GM23248 (cell line): ENCODE results near the gene ROCK2. TPM values are rescaled to one million over a fixed set of nuclear protein-coding genes. Genes with fewer than 3 reads are reported as not detected.

Experiments used
- DNase-seq: peaks from one replicate; pipeline ENCODE4 v3.0.0-alpha.2; 2015
- H2AFZ ChIP-seq: fragments of 200-600 bp; sonication (generic); 2 replicates; pipeline ENCODE4 v1.6.1; 2016; ENCODE audit warnings: antibody characterized with exemption
- H3F3A ChIP-seq: fragments of 200-600 bp; sonication (generic); 2 replicates; pipeline ENCODE4 v1.6.1; 2016; ENCODE audit warnings: mild to moderate bottlenecking, antibody characterized with exemption, mixed run types; ENCODE audit not compliant: insufficient read depth
- H3K27ac ChIP-seq: fragments of 200-600 bp; sonication (generic); 2 replicates; pipeline ENCODE4 v1.5.1; 2016; ENCODE audit warnings: mild to moderate bottlenecking
- H3K27me3 ChIP-seq: fragments of 200-600 bp; sonication (generic); replicated peaks from 2 replicates; pipeline ENCODE4 v1.6.1; 2016; ENCODE audit warnings: mild to moderate bottlenecking; ENCODE audit not compliant: insufficient read depth
- H3K36me3 ChIP-seq: fragments of 200-600 bp; sonication (generic); 2 replicates; pipeline ENCODE4 v1.6.1; 2016; ENCODE audit warnings: low read depth, mild to moderate bottlenecking
- H3K4me1 ChIP-seq: fragments of 200-600 bp; sonication (generic); 2 replicates; pipeline ENCODE4 v1.6.1; 2016; ENCODE audit warnings: mild to moderate bottlenecking; ENCODE audit not compliant: insufficient read depth
- H3K4me2 ChIP-seq: fragments of 200-600 bp; sonication (generic); one replicate; pipeline ENCODE4 v1.6.1; 2016; ENCODE audit warnings: mild to moderate bottlenecking; ENCODE audit not compliant: unreplicated experiment
- H3K4me3 ChIP-seq: fragments of 200-600 bp; sonication (generic); 2 replicates; pipeline ENCODE4 v1.5.1; 2016; ENCODE audit warnings: mild to moderate bottlenecking
- H3K79me2 ChIP-seq: fragments of 200-600 bp; sonication (generic); 2 replicates; pipeline ENCODE4 v1.6.1; 2016; ENCODE audit warnings: mild to moderate bottlenecking; ENCODE audit not compliant: insufficient read depth
- H3K9ac ChIP-seq: fragments of 200-600 bp; sonication (generic); 2 replicates; pipeline ENCODE4 v1.6.1; 2016; ENCODE audit warnings: mild to moderate bottlenecking
- H3K9me2 ChIP-seq: fragments of 200-600 bp; sonication (generic); 2 replicates; pipeline ENCODE4 v1.6.1; 2016; ENCODE audit warnings: mixed run types, mild to moderate bottlenecking, moderate library complexity; ENCODE audit not compliant: insufficient read depth
- H3K9me3 ChIP-seq: fragments of 200-600 bp; sonication (generic); one replicate; pipeline ENCODE4 v1.6.1; 2017; ENCODE audit warnings: low read depth
- H4K20me1 ChIP-seq: fragments of 200-600 bp; sonication (generic); 2 replicates; pipeline ENCODE4 v1.6.0; 2016; ENCODE audit not compliant: insufficient read depth
- EZH2 ChIP-seq: fragments of 200-600 bp; sonication (generic); IDR thresholded peaks from 2 replicates; pipeline ENCODE4 v1.6.1; 2018; ENCODE audit warnings: antibody characterized with exemption, mild to moderate bottlenecking; ENCODE audit not compliant: insufficient read depth, poor library complexity, severe bottlenecking
- EZH2phosphoT487 ChIP-seq: fragments of 200-600 bp; sonication (generic); IDR thresholded peaks from 2 replicates; pipeline ENCODE4 v1.6.1; 2018; ENCODE audit warnings: antibody characterized with exemption, moderate library complexity, mild to moderate bottlenecking, low read depth; ENCODE audit not compliant: insufficient read depth
- WGBS, 2 experiments: methylation state at CpG; one replicate each; pipeline ENCODE4 v1.1.6; 2015 to 2017; ENCODE audit warnings: low lambda C conversion rate in 2 of 2, low coverage in 1 of 2; ENCODE audit errors: missing lambda C conversion rate in 2 of 2; 5-methylcytosine and 5-hydroxymethylcytosine counted together
- in situ Hi-C: fragments of 300-500 bp; cut with MboI; formaldehyde crosslinking; loops from 2 replicates; pipeline ENCODE4 v1.15.0; 2020
- polyA plus RNA-seq: library from polyadenylated mRNA; unstranded; fragments of >200 nt; fragmentation: Nextera tagmentation; extraction: Ambion mirVana; gene quantifications from 2 replicates; pipeline ENCODE4 v1.2.1, GENCODE V29; 2016
- total RNA-seq: library from RNA; depleted of rRNA; stranded (reverse); fragments of >200 nt; shearing (Covaris generic); gene quantifications from 2 replicates; pipeline ENCODE4 v1.2.3, GENCODE V29; 2014

Gene ROCK2
- total and polyA plus RNA-seq, 2 experiments from 2014 or later = 19.9 to 38.3 TPM

DNA sequence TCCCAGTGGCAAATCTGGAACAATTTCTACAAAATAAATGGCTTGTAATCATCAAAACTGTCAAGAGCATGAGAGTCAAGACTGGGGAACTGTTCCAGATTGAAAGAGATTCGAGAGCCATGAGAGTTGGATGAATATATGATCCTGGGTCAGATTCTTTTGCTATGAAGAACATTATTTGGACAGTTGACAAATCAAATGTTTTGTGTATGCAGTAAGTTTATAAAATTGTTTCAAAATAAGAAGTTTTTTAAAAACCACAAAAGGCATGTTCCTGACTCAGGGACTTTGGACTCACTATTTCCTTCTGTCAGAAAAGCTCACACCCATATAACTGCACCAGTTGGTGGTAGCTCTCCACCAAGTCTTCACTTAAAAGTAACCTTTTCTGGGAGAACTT, 38.5 kb downstream of the ROCK2 start:
- H3K9me3 ChIP-seq = no peaks in the 10 kb centered on the region
- H3K4me3 ChIP-seq = 0 out of 2 replicates have a peak overlapping the region, but pooled peaks have one; percentile 24
- H3K27me3 ChIP-seq = no peaks in the 10 kb centered on the region
- H3K27ac ChIP-seq = peak overlapping the region; percentile 87
- in situ Hi-C loops = no loop called here
- no peaks in the 10 kb centered on the region for H3K9me2 ChIP-seq
- no peak for TF ChIP-seq EZH2
- no peak for TF ChIP-seq EZH2phosphoT487
- no peaks in the 10 kb centered on the region for H3K36me3 ChIP-seq
- H3F3A ChIP-seq = peaks cover 17% of the 10 kb centered on the region
- H3K4me2 ChIP-seq = peak overlapping the region; percentile 74
- H2AFZ ChIP-seq = no peak overlapping the region
- H4K20me1 ChIP-seq = peaks cover 11% of the 10 kb centered on the region; the same call in 1 of the 2 replicates
- H3K4me1 ChIP-seq = peaks cover 35% of the 10 kb centered on the region
- H3K9ac ChIP-seq = peak overlapping the region; percentile 64
- H3K79me2 ChIP-seq = peaks cover 94% of the 10 kb centered on the region
- WGBS, 2 experiments = 0% methylated on average over 1 of the region's 1 CpG
- peak; percentile 93 for DNase-seq

DNA sequence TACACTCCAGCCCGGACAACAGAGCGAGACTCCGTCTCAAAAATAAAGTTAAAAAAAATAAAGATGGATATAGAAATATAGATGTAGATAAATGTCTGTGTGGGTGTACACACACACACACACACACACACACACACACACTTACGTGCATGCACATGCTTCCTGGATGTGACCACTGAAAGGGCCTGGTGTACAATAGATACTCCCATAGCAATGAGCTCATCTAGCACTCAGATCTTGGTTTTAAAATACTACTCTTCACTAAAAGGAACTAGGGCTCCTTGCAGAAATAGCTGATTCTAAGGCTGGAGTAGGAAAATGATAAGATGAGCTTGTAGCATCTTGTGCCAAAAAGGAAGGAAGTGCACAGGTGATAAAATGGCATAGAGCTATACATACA, 39.1 kb downstream of the ROCK2 start:
- H3K4me1 ChIP-seq = peaks cover 29% of the 10 kb centered on the region
- H3K9me3 ChIP-seq = no peaks in the 10 kb centered on the region
- no peaks in the 10 kb centered on the region for H3K9me2 ChIP-seq
- in situ Hi-C loops = no loop called here
- H3K9ac ChIP-seq = 0 out of 2 replicates have a peak overlapping the region, but pooled peaks have one; percentile 17
- no peaks in the 10 kb centered on the region for H3K27me3 ChIP-seq
- H2AFZ ChIP-seq = no peak overlapping the region
- H3F3A ChIP-seq = peaks cover 17% of the 10 kb centered on the region
- peaks cover 11% of the 10 kb centered on the region; the same call in 1 of the 2 replicates for H4K20me1 ChIP-seq
- H3K36me3 ChIP-seq = no peaks in the 10 kb centered on the region
- DNase-seq = peak; percentile 34
- 83 to 84% methylated on average over 4 of the region's 4 CpGs for WGBS, 2 experiments
- H3K79me2 ChIP-seq = peaks cover 94% of the 10 kb centered on the region
- peak overlapping the region; percentile 59 for H3K4me2 ChIP-seq
- TF ChIP-seq EZH2phosphoT487 (no peak), EZH2 (no peak)
- no peak overlapping the region for H3K4me3 ChIP-seq
- H3K27ac ChIP-seq = peak overlapping the region; percentile 87

DNA sequence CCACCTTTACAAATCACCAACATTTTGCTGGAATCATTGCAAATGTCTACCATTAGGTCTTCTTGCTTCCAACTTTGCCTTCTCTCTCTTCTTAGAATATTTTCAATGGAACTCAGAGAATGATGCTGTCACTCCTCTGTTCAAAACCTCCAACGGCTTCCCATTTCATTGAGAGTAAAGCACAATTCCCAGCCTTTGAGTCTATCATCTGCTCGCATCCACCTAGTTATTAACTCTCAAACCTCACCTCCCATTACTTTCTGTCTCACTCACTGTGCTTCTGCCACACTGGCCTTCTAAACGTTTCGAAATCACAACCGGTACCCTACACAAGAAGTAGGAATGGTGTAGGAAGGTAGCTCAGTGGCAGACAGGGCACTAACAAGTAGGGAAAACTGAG, 40.0 kb downstream of the ROCK2 start:
- H3K79me2 ChIP-seq = peaks cover 94% of the 10 kb centered on the region

DNA sequence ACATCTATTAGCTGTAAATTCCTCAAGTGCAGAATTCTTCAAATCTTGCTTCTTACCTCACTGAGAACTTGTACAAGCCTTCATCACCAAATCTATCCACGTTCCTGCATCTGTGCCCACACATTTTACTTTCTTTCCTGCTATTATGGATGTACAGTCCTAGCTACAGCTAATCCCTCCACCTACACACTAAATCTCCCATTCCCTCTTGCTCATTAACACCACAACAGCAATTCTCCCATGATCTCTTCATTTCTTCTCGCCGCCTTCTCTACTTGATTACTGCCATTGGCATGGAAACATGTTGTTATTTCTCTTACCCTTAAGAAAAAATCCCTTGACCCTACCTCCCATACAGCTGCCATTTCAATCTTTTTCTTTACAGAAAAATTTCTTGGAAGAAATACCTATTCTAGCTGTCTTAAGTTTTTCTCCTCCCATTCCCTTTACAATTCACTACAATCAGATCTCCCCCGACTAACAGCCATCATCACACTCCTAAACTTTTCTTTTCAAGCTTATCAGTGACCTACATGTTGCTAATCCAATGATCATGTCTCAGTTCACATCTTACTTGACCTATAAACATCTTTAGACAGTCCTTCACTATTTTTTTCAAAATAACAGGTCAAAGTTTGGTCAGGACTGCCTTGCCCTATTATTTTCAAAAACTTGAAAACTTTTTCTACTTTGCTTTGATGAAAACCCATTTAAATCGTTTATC, 41.0 kb downstream of the ROCK2 start:
- Histone ChIP-seq H3K27me3 (no peaks in the 10 kb centered on the region), H3K4me2 (no peak overlapping the region)

More for the DNA sequence above, 40.0 kb downstream of the ROCK2 start:
- no peaks in the 10 kb centered on the region for H3K36me3 ChIP-seq
- no peaks in the 10 kb centered on the region for H3K9me2 ChIP-seq
- no peak overlapping the region for H3K4me3 ChIP-seq
- peaks cover 15% of the 10 kb centered on the region for H4K20me1 ChIP-seq
- 78 to 85% methylated on average over 5 of the region's 5 CpGs for WGBS, 2 experiments
- TF ChIP-seq EZH2 (no peak), EZH2phosphoT487 (no peak)
- no peak overlapping the region for H3K4me2 ChIP-seq
- H3K27me3 ChIP-seq = no peaks in the 10 kb centered on the region
- peaks cover 21% of the 10 kb centered on the region for H3K4me1 ChIP-seq
- H3K9me3 ChIP-seq = no peaks in the 10 kb centered on the region
- no peak overlapping the region for H3K27ac ChIP-seq
- no peak for DNase-seq
- no peak overlapping the region for H2AFZ ChIP-seq
- in situ Hi-C loops = no loop called here
- peaks cover 17% of the 10 kb centered on the region for H3F3A ChIP-seq
- no peak overlapping the region for H3K9ac ChIP-seq

More for the DNA sequence above, 41.0 kb downstream of the ROCK2 start:
- peaks cover 21% of the 10 kb centered on the region for H3K4me1 ChIP-seq
- no peak overlapping the region for H3K4me3 ChIP-seq
- H3K9ac ChIP-seq = no peak overlapping the region
- no peaks in the 10 kb centered on the region for H3K9me2 ChIP-seq
- in situ Hi-C loops = no loop called here
- peaks cover 15% of the 10 kb centered on the region for H4K20me1 ChIP-seq
- peaks cover 17% of the 10 kb centered on the region for H3F3A ChIP-seq
- H2AFZ ChIP-seq = no peak overlapping the region
- no peak for DNase-seq
- no peak for TF ChIP-seq EZH2
- no peak for TF ChIP-seq EZH2phosphoT487
- H3K27ac ChIP-seq = no peak overlapping the region
- H3K36me3 ChIP-seq = no peaks in the 10 kb centered on the region
- peaks cover 96% of the 10 kb centered on the region for H3K79me2 ChIP-seq
- no peaks in the 10 kb centered on the region for H3K9me3 ChIP-seq
- whole genome bisulfite sequencing, 2 experiments = 89 to 93% methylated on average over 5 of the region's 5 CpGs
